Testis (tissue), 3 donors: ENCODE results near the gene PIK3C3. TPM values are rescaled to one million over a fixed set of nuclear protein-coding genes. Genes with fewer than 3 reads are reported as not detected.

Source experiments
- DNase-seq: peaks from one replicate; pipeline ENCODE4 v3.0.0-alpha.2; 2019
- H3K27ac ChIP-seq, 2 donors: fragments of 200-600 bp; sonication (generic); one replicate each; pipeline ENCODE4 v1.5.1; 2019
- H3K27me3 ChIP-seq: fragments of 200-600 bp; sonication (generic); one replicate; pipeline ENCODE4 v1.5.1; 2019
- H3K36me3 ChIP-seq: fragments of 200-600 bp; sonication (generic); one replicate; pipeline ENCODE4 v1.5.1; 2017; ENCODE audit warnings: low read depth; ENCODE audit errors: missing control alignments
- H3K4me1 ChIP-seq: fragments of 200-600 bp; sonication (generic); one replicate; pipeline ENCODE4 v1.5.1; 2019
- H3K4me3 ChIP-seq, 2 donors: fragments of 200-600 bp; sonication (generic); one replicate each; pipeline ENCODE4 v1.5.1; 2017 to 2019
- H3K9me3 ChIP-seq: fragments of 200-600 bp; sonication (generic); one replicate; pipeline ENCODE4 v1.5.1; 2017
- CTCF ChIP-seq, 3 experiments: fragments of 450-650 bp in 2 of 3; fragments of 200-600 bp in 1 of 3; sonication (generic) in 1 of 3; IDR thresholded peaks; one replicate each; pipeline ENCODE4 v1.5.1; 2016 to 2019; ENCODE audit warnings: antibody characterized with exemption in 3 of 3, mild to moderate bottlenecking in 2 of 3, moderate library complexity in 1 of 3
- POLR2A ChIP-seq: fragments of 450-650 bp; IDR thresholded peaks from one replicate; pipeline ENCODE4 v1.6.1; 2017; ENCODE audit warnings: antibody characterized with exemption, mild to moderate bottlenecking, moderate library complexity
- WGBS, 2 donors: methylation state at CpG; one replicate each; pipeline ENCODE4 v1.1.5; 2018; 5-methylcytosine and 5-hydroxymethylcytosine counted together
- intact Hi-C: fragments of 100-400 bp; cut with DNase I; formaldehyde crosslinking; loops from one replicate; pipeline ENCODE4 v1.15.1; 2023; ENCODE audit warnings: low total_unique reads
- polyA plus RNA-seq: library from polyadenylated mRNA; stranded (reverse); fragments of 350-450 nt; fragmentation: Illumina TruSeq; extraction: RNeasy Lipid Tissue Mini Kit (QIAGEN cat#74804); gene quantifications from one replicate; pipeline ENCODE4 v1.2.3, GENCODE V29; 2014; ENCODE audit warnings: low read depth, low replicate concordance; ENCODE audit not compliant: insufficient read depth
- total RNA-seq, 2 donors: library from RNA; depleted of rRNA; stranded (reverse); fragments of >200 nt; gene quantifications; one replicate each; pipeline ENCODE4 v1.2.3, GENCODE V29; 2016

PIK3C3 gene
- total and polyA plus RNA-seq, 3 donors from 2014 or later, result 56.8 to 94.1 (median 75.1) TPM

GRCh38 chr18:41940506-41941215, 14.4 kb upstream of the PIK3C3 start:
- TF ChIP-seq POLR2A (no peak), CTCF (IDR thresholded peaks at IDR 0.05) (no peak)
- WGBS, 2 donors, result 65 to 73% methylated on average over 6 of the region's 6 CpGs

GRCh38 chr18:41942254-41942653, 12.8 kb upstream of the PIK3C3 start:
- no peaks in the 10 kb centered on the region for H3K36me3 ChIP-seq
- no peaks in the 10 kb centered on the region for H3K27me3 ChIP-seq
- H3K4me1 ChIP-seq, result no peaks in the 10 kb centered on the region
- no peak overlapping the region for H3K27ac ChIP-seq
- TF ChIP-seq CTCF (IDR thresholded peaks at IDR 0.05) (no peak), POLR2A (no peak)
- no peak for DNase-seq
- intact Hi-C loops, result no loop called here
- WGBS, 2 donors, result 76 to 84% methylated on average over 2 of the region's 2 CpGs
- H3K4me3 ChIP-seq, result no peak overlapping the region
- no peaks in the 10 kb centered on the region for H3K9me3 ChIP-seq

More at GRCh38 chr18:41940506-41941215, 14.4 kb upstream of the PIK3C3 start:
- intact Hi-C loops, result no loop called here
- Histone ChIP-seq H3K4me1 (no peaks in the 10 kb centered on the region), H3K27me3 (no peaks in the 10 kb centered on the region), H3K36me3 (no peaks in the 10 kb centered on the region), H3K27ac (no peak overlapping the region), H3K9me3 (no peaks in the 10 kb centered on the region), H3K4me3 (no peak overlapping the region)
- no peak for DNase-seq

GRCh38 chr18:41948544-41949110, 6.4 kb upstream of the PIK3C3 start:
- no peak for TF ChIP-seq POLR2A
- TF ChIP-seq CTCF (IDR thresholded peaks at IDR 0.05), result no peak
- H3K4me3 ChIP-seq, result no peak overlapping the region
- WGBS, 2 donors, result 74 to 86% methylated on average over 3 of the region's 3 CpGs

GRCh38 chr18:41949206-41949920, 5.7 kb upstream of the PIK3C3 start:
- Histone ChIP-seq H3K9me3 (no peaks in the 10 kb centered on the region), H3K4me1 (no peaks in the 10 kb centered on the region), H3K36me3 (no peaks in the 10 kb centered on the region), H3K4me3 (no peak overlapping the region), H3K27ac (no peak overlapping the region), H3K27me3 (no peaks in the 10 kb centered on the region)
- DNase-seq, result no peak
- WGBS, 2 donors, result 92 to 96% methylated on average over 2 of the region's 2 CpGs
- intact Hi-C loops, result no loop called here
- TF ChIP-seq CTCF (IDR thresholded peaks at IDR 0.05) (no peak), POLR2A (no peak)

More at GRCh38 chr18:41948544-41949110, 6.4 kb upstream of the PIK3C3 start:
- H3K4me1 ChIP-seq, result no peaks in the 10 kb centered on the region
- no peaks in the 10 kb centered on the region for H3K9me3 ChIP-seq
- intact Hi-C loops, result no loop called here
- no peaks in the 10 kb centered on the region for H3K36me3 ChIP-seq
- no peaks in the 10 kb centered on the region for H3K27me3 ChIP-seq
- no peak for DNase-seq
- H3K27ac ChIP-seq, result no peak overlapping the region
